Endodermal cell (in vitro differentiated cells): Measurements from ENCODE around the gene MVD. TPM values are rescaled to one million over a fixed set of nuclear protein-coding genes. Genes with fewer than 3 reads are reported as not detected.

Source experiments
- DNase-seq: peaks from one replicate; pipeline ENCODE4 v3.0.0-alpha.2; 2017
- H3K27ac ChIP-seq: 2 replicates; pipeline ENCODE4 v1.5.1; 2013; ENCODE audit warnings: mild to moderate bottlenecking, low read depth, low read length, moderate library complexity
- H3K27me3 ChIP-seq: 2 replicates; pipeline ENCODE4 v1.6.1; 2013; ENCODE audit warnings: mild to moderate bottlenecking, low read length, moderate library complexity; ENCODE audit not compliant: insufficient read depth, control insufficient read depth, poor library complexity, severe bottlenecking
- H3K36me3 ChIP-seq: 2 replicates; pipeline ENCODE4 v1.7.0; 2013; ENCODE audit warnings: mild to moderate bottlenecking, low read length, moderate library complexity; ENCODE audit not compliant: control insufficient read depth, insufficient read depth
- H3K4me1 ChIP-seq: one replicate; pipeline ENCODE4 v1.7.0; 2013; ENCODE audit warnings: low read length; ENCODE audit not compliant: control insufficient read depth, insufficient read depth
- H3K4me3 ChIP-seq: 2 replicates; pipeline ENCODE4 v1.5.1; 2013; ENCODE audit warnings: mild to moderate bottlenecking, low read length, moderate library complexity
- H3K9ac ChIP-seq: 2 replicates; pipeline ENCODE4 v1.6.1; 2013; ENCODE audit warnings: mild to moderate bottlenecking, low read length, moderate library complexity; ENCODE audit not compliant: poor library complexity, severe bottlenecking; ENCODE audit errors: extremely low read depth
- H3K9me3 ChIP-seq: 2 replicates; pipeline ENCODE4 v1.6.1; 2013; ENCODE audit warnings: mild to moderate bottlenecking, low read length, moderate library complexity; ENCODE audit not compliant: control insufficient read depth
- H3K27ac Mint-ChIP-seq: 2 replicates; pipeline ENCODE4 v1.8.0; 2020; ENCODE audit warnings: mixed read lengths
- H3K27me3 Mint-ChIP-seq: 2 replicates; pipeline ENCODE4 v1.8.0; 2021; ENCODE audit warnings: mild to moderate bottlenecking, mixed read lengths; ENCODE audit not compliant: insufficient read depth
- H3K36me3 Mint-ChIP-seq: 2 replicates; pipeline ENCODE4 v1.8.0; 2020; ENCODE audit warnings: low read depth, mixed read lengths
- H3K4me1 Mint-ChIP-seq: 2 replicates; pipeline ENCODE4 v1.8.0; 2020; ENCODE audit warnings: mixed read lengths
- H3K4me3 Mint-ChIP-seq: 2 replicates; pipeline ENCODE4 v1.8.0; 2020; ENCODE audit warnings: mild to moderate bottlenecking, moderate library complexity, mixed read lengths
- H3K9me3 Mint-ChIP-seq: 2 replicates; pipeline ENCODE4 v1.8.0; 2020; ENCODE audit warnings: mild to moderate bottlenecking, mixed read lengths
- CTCF ChIP-seq: fragments of 200-600 bp; sonication (generic); conservative IDR thresholded peaks from 2 replicates; pipeline ENCODE4 v1.5.0; 2021; ENCODE audit warnings: antibody characterized with exemption, mild to moderate bottlenecking
- WGBS, 2 experiments: methylation state at CpG; one replicate each; pipeline versions ENCODE4 v1.1.5 to v1.1.7; 2013; ENCODE audit warnings: missing lambda C conversion rate in 2 of 2, mixed read lengths in 1 of 2; ENCODE audit not compliant: insufficient coverage in 1 of 2, insufficient read length in 1 of 2; 5-methylcytosine and 5-hydroxymethylcytosine counted together
- total RNA-seq, 2 donors: library from RNA; stranded (reverse); fragmentation: NEBNext Ultra II Directional in 1 of 2; extraction: Animal tissue kit (Norgen Biotek cat#: 25700) in 1 of 2; gene quantifications; 2 replicates in 1 of 2; 3 replicates in 1 of 2; pipeline ENCODE4 v1.2.1, GENCODE V29; 2021

The MVD gene
- total RNA-seq, 2 donors from 2014 or later: 79.8 to 81.4 TPM

- H3K27ac Mint-ChIP-seq: no peak overlapping the region
- no peak overlapping the region for H3K4me3 Mint-ChIP-seq
- WGBS, 2 experiments: 90 to 91% methylated on average over 20 to 25 of the region's 25 CpGs
- H3K9me3 ChIP-seq: no peaks in the 10 kb centered on the region
- H3K9ac ChIP-seq: no peak overlapping the region
- H3K27ac ChIP-seq: no peak overlapping the region
- DNase-seq: no peak
- H3K27me3 ChIP-seq: no peaks in the 10 kb centered on the region
- H3K27me3 Mint-ChIP-seq: no peaks in the 10 kb centered on the region
- H3K36me3 Mint-ChIP-seq: peaks cover 15% of the 10 kb centered on the region
- no peak overlapping the region for H3K4me3 ChIP-seq
- no peaks in the 10 kb centered on the region for H3K9me3 Mint-ChIP-seq
- no peak for TF ChIP-seq CTCF
- H3K36me3 ChIP-seq: peaks cover 5% of the 10 kb centered on the region
- peaks cover 2% of the 10 kb centered on the region for H3K4me1 Mint-ChIP-seq
- peaks cover 2% of the 10 kb centered on the region for H3K4me1 ChIP-seq
Observed at GRCh38 chr16:88656291-88656980, 6.5 kb downstream of the MVD start.

GRCh38 chr16:88655733-88656281 lies 7.1 kb downstream of the MVD start:
- TF ChIP-seq CTCF: no peak
- no peaks in the 10 kb centered on the region for H3K4me1 Mint-ChIP-seq
- H3K9me3 Mint-ChIP-seq: no peaks in the 10 kb centered on the region
- H3K9ac ChIP-seq: no peak overlapping the region
- H3K27ac ChIP-seq: no peak overlapping the region
- no peak overlapping the region for H3K4me3 ChIP-seq
- H3K4me3 Mint-ChIP-seq: no peak overlapping the region
- 92 to 93% methylated on average over 19 to 29 of the region's 29 CpGs for WGBS, 2 experiments
- H3K36me3 ChIP-seq: peaks cover 5% of the 10 kb centered on the region
- H3K27me3 ChIP-seq: no peaks in the 10 kb centered on the region
- DNase-seq: no peak
- H3K36me3 Mint-ChIP-seq: peaks cover 15% of the 10 kb centered on the region
- H3K27me3 Mint-ChIP-seq: no peaks in the 10 kb centered on the region
- H3K9me3 ChIP-seq: no peaks in the 10 kb centered on the region
- no peak overlapping the region for H3K27ac Mint-ChIP-seq
- H3K4me1 ChIP-seq: peaks cover 5% of the 10 kb centered on the region

GRCh38 chr16:88655053-88655732 lies 7.7 kb downstream of the MVD start:
- Mint-ChIP-seq H3K27ac (no peak overlapping the region), H3K9me3 (no peaks in the 10 kb centered on the region), H3K4me3 (no peak overlapping the region), H3K36me3 (peaks cover 15% of the 10 kb centered on the region), H3K4me1 (no peaks in the 10 kb centered on the region), H3K27me3 (no peaks in the 10 kb centered on the region)
- Histone ChIP-seq H3K9me3 (no peaks in the 10 kb centered on the region), H3K4me3 (no peak overlapping the region), H3K9ac (no peak overlapping the region), H3K4me1 (peaks cover 5% of the 10 kb centered on the region), H3K27me3 (no peaks in the 10 kb centered on the region), H3K27ac (no peak overlapping the region), H3K36me3 (peaks cover 5% of the 10 kb centered on the region)
- no peak for DNase-seq
- TF ChIP-seq CTCF: no peak
- whole genome bisulfite sequencing, 2 experiments: 96% methylated on average over 41 to 50 of the region's 50 CpGs
